Vagina (tissue), 2 donors: ENCODE measurements around the gene GOLGA6C.

ENCODE experiments used
- POLR2A ChIP-seq, 2 donors: fragments of 450-650 bp; IDR thresholded peaks; one replicate each; pipeline ENCODE4 v1.6.1; 2017; ENCODE audit warnings: antibody characterized with exemption in 2 of 2, mild to moderate bottlenecking in 2 of 2, moderate library complexity in 2 of 2
- TF ChIP-seq, protein P1 (sequence below), 3 experiments: fragments of 450-650 bp in 2 of 3; fragments of 200-600 bp in 1 of 3; sonication (generic) in 1 of 3; IDR thresholded peaks; one replicate each; pipeline ENCODE4 v1.5.1; 2017 to 2019; ENCODE audit warnings: antibody characterized with exemption in 3 of 3, mild to moderate bottlenecking in 2 of 3, moderate library complexity in 2 of 3

DNA sequence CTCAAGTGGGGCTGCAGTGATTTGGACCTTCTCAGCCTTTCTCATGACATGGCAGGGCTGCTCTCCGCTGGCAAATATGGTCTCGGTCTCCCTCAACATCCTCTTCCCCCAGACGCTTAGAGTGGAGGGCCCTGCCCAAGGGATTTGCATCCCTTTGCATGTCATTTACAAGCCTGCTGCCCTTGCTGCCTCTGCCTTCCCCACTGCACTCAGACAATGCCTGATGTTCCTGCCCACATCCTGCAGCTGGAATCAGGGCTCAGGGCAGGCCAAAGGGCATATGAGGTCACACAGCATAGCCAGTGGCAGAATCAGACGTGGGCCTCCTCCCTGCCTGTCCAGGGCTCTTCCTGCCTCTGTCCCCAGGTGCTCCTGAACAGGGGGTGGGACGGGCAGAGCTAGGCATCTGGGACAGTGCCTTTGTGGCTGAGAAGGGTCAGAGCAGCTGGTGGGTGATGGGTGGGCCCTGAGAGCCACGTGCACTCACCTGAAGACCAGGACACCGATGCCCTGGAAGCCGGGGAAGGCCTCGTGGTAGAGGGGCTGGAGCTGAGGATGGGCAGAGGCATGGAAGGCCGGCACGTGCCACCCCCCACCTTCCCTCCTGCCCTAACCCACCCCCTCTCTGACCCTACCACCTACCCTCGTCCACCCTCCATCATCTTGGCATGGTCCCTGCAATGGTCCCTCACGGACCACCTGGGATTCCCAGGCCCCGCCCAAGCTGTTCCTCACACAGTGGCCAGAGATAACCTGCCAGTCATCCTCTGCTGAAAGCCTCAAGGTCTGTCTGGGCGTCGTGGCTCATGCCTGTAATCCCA, 27.4 kb upstream of the GOLGA6C start:
- TF ChIP-seq, protein P1, sequence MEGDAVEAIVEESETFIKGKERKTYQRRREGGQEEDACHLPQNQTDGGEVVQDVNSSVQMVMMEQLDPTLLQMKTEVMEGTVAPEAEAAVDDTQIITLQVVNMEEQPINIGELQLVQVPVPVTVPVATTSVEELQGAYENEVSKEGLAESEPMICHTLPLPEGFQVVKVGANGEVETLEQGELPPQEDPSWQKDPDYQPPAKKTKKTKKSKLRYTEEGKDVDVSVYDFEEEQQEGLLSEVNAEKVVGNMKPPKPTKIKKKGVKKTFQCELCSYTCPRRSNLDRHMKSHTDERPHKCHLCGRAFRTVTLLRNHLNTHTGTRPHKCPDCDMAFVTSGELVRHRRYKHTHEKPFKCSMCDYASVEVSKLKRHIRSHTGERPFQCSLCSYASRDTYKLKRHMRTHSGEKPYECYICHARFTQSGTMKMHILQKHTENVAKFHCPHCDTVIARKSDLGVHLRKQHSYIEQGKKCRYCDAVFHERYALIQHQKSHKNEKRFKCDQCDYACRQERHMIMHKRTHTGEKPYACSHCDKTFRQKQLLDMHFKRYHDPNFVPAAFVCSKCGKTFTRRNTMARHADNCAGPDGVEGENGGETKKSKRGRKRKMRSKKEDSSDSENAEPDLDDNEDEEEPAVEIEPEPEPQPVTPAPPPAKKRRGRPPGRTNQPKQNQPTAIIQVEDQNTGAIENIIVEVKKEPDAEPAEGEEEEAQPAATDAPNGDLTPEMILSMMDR (IDR thresholded peaks at IDR 0.05), result no peak
- no peak for TF ChIP-seq POLR2A (IDR thresholded peaks at IDR 0.05)
